CMK (cell line): Measurements from ENCODE around the gene KCNK4.
A peak's percentile ranks its signal among the peaks of the same experiment; 100 is the strongest.

Experiments
- DNase-seq: peaks from one replicate; pipeline ENCODE4 v3.0.0-alpha.2; 2010; ENCODE audit warnings: low read depth

Gene KCNK4

GRCh38 chr11:64291752-64292459, 804 bp downstream of the KCNK4 start:
- DNase-seq: no peak

GRCh38 chr11:64292460-64293254, 1.6 kb downstream of the KCNK4 start:
- DNase-seq: no peak

- no peak for DNase-seq
Observed at GRCh38 chr11:64294774-64295173, 3.7 kb downstream of the KCNK4 start.

- no peak for DNase-seq
Observed at GRCh38 chr11:64295760-64296159, 4.7 kb downstream of the KCNK4 start.

GRCh38 chr11:64296236-64296635, 5.1 kb downstream of the KCNK4 start:
- DNase-seq: no peak

GRCh38 chr11:64296830-64297698, 6.0 kb downstream of the KCNK4 start:
- no peak for DNase-seq

GRCh38 chr11:64297699-64298358, 6.7 kb downstream of the KCNK4 start:
- no peak for DNase-seq

- DNase-seq: no peak
Observed at GRCh38 chr11:64298966-64299846, 8.1 kb downstream of the KCNK4 start.

GRCh38 chr11:64299847-64300648, 8.9 kb downstream of the KCNK4 start, which contains the start of gene CATSPERZ:
CATSPERZ (plus strand) TSS chr11:64300358; CDS start chr11:64300411, 53 bp downstream.
- no peak for DNase-seq

GRCh38 chr11:64303109-64304031, 12.3 kb downstream of the KCNK4 start:
- DNase-seq: no peak

- no peak for DNase-seq
Observed at GRCh38 chr11:64304032-64304315, 12.9 kb downstream of the KCNK4 start.

GRCh38 chr11:64304316-64305072, 13.4 kb downstream of the KCNK4 start:
- peak; percentile 77 for DNase-seq

GRCh38 chr11:64305075-64305690, 14.1 kb downstream of the KCNK4 start, which contains the start of gene ESRRA:
ESRRA (plus strand) TSS chr11:64305524; CDS start chr11:64307180, 1,656 bp downstream.
- DNase-seq: peak; percentile 95

- no peak for DNase-seq
Observed at GRCh38 chr11:64305691-64306562, 14.8 kb downstream of the KCNK4 start.

- DNase-seq: no peak
Observed at GRCh38 chr11:64306563-64306875, 15.4 kb downstream of the KCNK4 start.

GRCh38 chr11:64306876-64307622, 15.9 kb downstream of the KCNK4 start:
- no peak for DNase-seq
